OCI-LY3 (cell line): Measurements from ENCODE around the gene DCUN1D4.

Source experiments
- H2AFZ ChIP-seq: fragments of 200-600, 300-600 bp; shearing (Covaris generic); 2 replicates; pipeline ENCODE4 v1.6.0; 2014; ENCODE audit warnings: antibody characterized with exemption, low read depth, low read length
- H3K27ac ChIP-seq: fragments of 200-600, 300-600 bp; sonication (generic); 2 replicates; pipeline ENCODE4 v1.5.1; 2014; ENCODE audit warnings: mild to moderate bottlenecking, low read length, moderate library complexity, mixed read lengths
- H3K27me3 ChIP-seq: fragments of 200-600, 300-600 bp; sonication (generic); 2 replicates; pipeline ENCODE4 v1.6.1; 2014; ENCODE audit warnings: low read depth, low read length, mixed read lengths
- H3K36me3 ChIP-seq: fragments of 200-600, 300-600 bp; sonication (generic); replicated peaks from 2 replicates; pipeline ENCODE3; 2014; ENCODE audit warnings: low read depth, low read length, mixed read lengths
- H3K4me1 ChIP-seq: fragments of 300-600, 200-600 bp; sonication (generic); 2 replicates; pipeline ENCODE4 v1.6.1; 2014; ENCODE audit warnings: low read length, mixed read lengths
- H3K4me2 ChIP-seq: fragments of 200-600, 300-600 bp; sonication (generic); 2 replicates; pipeline ENCODE4 v1.6.1; 2014; ENCODE audit warnings: low read length, mixed read lengths
- H3K4me3 ChIP-seq: fragments of 300-600, 200-600 bp; sonication (generic); 2 replicates; pipeline ENCODE4 v1.5.1; 2014; ENCODE audit warnings: antibody characterized with exemption, mild to moderate bottlenecking, low read length, moderate library complexity
- H3K79me2 ChIP-seq: fragments of 300-600, 200-600 bp; shearing (Covaris generic); 2 replicates; pipeline ENCODE4 v1.6.1; 2014; ENCODE audit warnings: mild to moderate bottlenecking, low read length, mixed read lengths
- H3K9ac ChIP-seq: fragments of 300-600, 200-600 bp; shearing (Covaris generic); 2 replicates; pipeline ENCODE4 v1.6.0; 2014; ENCODE audit warnings: mild to moderate bottlenecking, low read length, moderate library complexity
- H3K9me3 ChIP-seq: fragments of 200-600, 300-600 bp; shearing (Covaris generic); 2 replicates; pipeline ENCODE4 v1.6.1; 2014; ENCODE audit warnings: low read length, mixed read lengths; ENCODE audit not compliant: insufficient read depth
- H4K20me1 ChIP-seq: fragments of 200-600, 300-600 bp; sonication (generic); 2 replicates; pipeline ENCODE4 v1.6.1; 2016; ENCODE audit warnings: low read length, mixed read lengths; ENCODE audit not compliant: insufficient read depth
- CTCF ChIP-seq: fragments of 200-600, 300-600 bp; sonication (generic); IDR thresholded peaks from 2 replicates; pipeline ENCODE4 v1.5.1; 2014; ENCODE audit warnings: antibody characterized with exemption, low read length, low read depth
- EZH2phosphoT487 ChIP-seq: fragments of 200-600 bp; shearing (Covaris generic); IDR thresholded peaks from 2 replicates; pipeline ENCODE4 v1.6.1; 2018; ENCODE audit warnings: antibody characterized with exemption, mixed run types, low read depth

The DCUN1D4 gene

GRCh38 chr4:51836549-51836948 lies 6.4 kb upstream of the DCUN1D4 start:
- H2AFZ ChIP-seq, result no peak overlapping the region
- no peaks in the 10 kb centered on the region for H3K9me3 ChIP-seq
- no peaks in the 10 kb centered on the region for H4K20me1 ChIP-seq
- H3K4me3 ChIP-seq, result no peak overlapping the region
- no peak overlapping the region for H3K4me2 ChIP-seq
- H3K36me3 ChIP-seq, result no peaks in the 10 kb centered on the region
- H3K9ac ChIP-seq, result no peak overlapping the region
- no peaks in the 10 kb centered on the region for H3K27me3 ChIP-seq
- H3K79me2 ChIP-seq, result no peaks in the 10 kb centered on the region
- H3K4me1 ChIP-seq, result no peaks in the 10 kb centered on the region
- TF ChIP-seq EZH2phosphoT487 (no peak), CTCF (no peak)
- H3K27ac ChIP-seq, result no peak overlapping the region

GRCh38 chr4:51840781-51841180 lies 2.2 kb upstream of the DCUN1D4 start:
- Histone ChIP-seq H3K4me2 (no peak overlapping the region), H2AFZ (no peak overlapping the region), H3K9me3 (no peaks in the 10 kb centered on the region), H3K79me2 (peaks cover 21% of the 10 kb centered on the region), H4K20me1 (0 out of 2 replicates have a peak, but pooled peaks cover 3% of the 10 kb centered on the region), H3K4me3 (no peak overlapping the region), H3K4me1 (peaks cover 9% of the 10 kb centered on the region; the same call in 1 of the 2 replicates), H3K9ac (no peak overlapping the region), H3K27me3 (no peaks in the 10 kb centered on the region), H3K36me3 (no peaks in the 10 kb centered on the region), H3K27ac (no peak overlapping the region)
- TF ChIP-seq EZH2phosphoT487 (no peak), CTCF (no peak)

- no peak for TF ChIP-seq CTCF
- TF ChIP-seq EZH2phosphoT487, result no peak
- Histone ChIP-seq H3K27me3 (no peaks in the 10 kb centered on the region), H3K4me1 (peaks cover 9% of the 10 kb centered on the region; the same call in 1 of the 2 replicates), H3K79me2 (peaks cover 35% of the 10 kb centered on the region), H3K4me2 (peak overlapping the region; percentile 93), H3K9me3 (no peaks in the 10 kb centered on the region), H4K20me1 (0 out of 2 replicates have a peak, but pooled peaks cover 8% of the 10 kb centered on the region), H3K4me3 (peak overlapping the region; percentile 88), H3K36me3 (no peaks in the 10 kb centered on the region), H3K27ac (no peak overlapping the region), H3K9ac (peak overlapping the region; percentile 71), H2AFZ (peak overlapping the region; percentile 98)
Measured at GRCh38 chr4:51842167-51842553, 793 bp upstream of the DCUN1D4 start.

GRCh38 chr4:51843309-51844152 lies 578 bp downstream of the DCUN1D4 start:
- H2AFZ ChIP-seq, result peak overlapping the region; percentile 35; the same call in 1 of the 2 replicates

More at GRCh38 chr4:51843309-51844152, 578 bp downstream of the DCUN1D4 start:
- Histone ChIP-seq H3K9ac (peak overlapping the region; percentile 81), H3K4me3 (peak overlapping the region; percentile 82), H3K4me1 (peaks cover 9% of the 10 kb centered on the region; the same call in 1 of the 2 replicates), H4K20me1 (peaks cover 14% of the 10 kb centered on the region; the same call in 1 of the 2 replicates), H3K79me2 (peaks cover 49% of the 10 kb centered on the region), H3K36me3 (no peaks in the 10 kb centered on the region), H3K4me2 (peak overlapping the region; percentile 95), H3K27ac (peak overlapping the region; percentile 73), H3K27me3 (no peaks in the 10 kb centered on the region), H3K9me3 (no peaks in the 10 kb centered on the region)
- TF ChIP-seq EZH2phosphoT487, result no peak
- no peak for TF ChIP-seq CTCF
